HCT116 (cell line): ENCODE data around the gene RPRD1B.

Source experiments
- POLR2A ChIP-seq: IDR thresholded peaks from 2 replicates; pipeline ENCODE4 v1.7.0; 2011; ENCODE audit warnings: borderline replicate concordance; ENCODE audit not compliant: insufficient read depth, insufficient read length; ENCODE audit errors: extremely low read depth
- POLR2AphosphoS5 ChIP-seq: IDR thresholded peaks from 2 replicates; pipeline ENCODE4 v1.6.1; 2011; ENCODE audit warnings: mild to moderate bottlenecking, low read depth, low read length, moderate library complexity
- TF ChIP-seq, protein P1 (sequence below): IDR thresholded peaks from 2 replicates; pipeline ENCODE4 v1.6.1; 2012
- TF ChIP-seq, protein P2 (sequence below), 3 experiments: fragments of 200-600 bp in 1 of 3; sonication (generic) in 1 of 3; IDR thresholded peaks in 2 of 3; conservative IDR thresholded peaks in 1 of 3; 2 replicates each; pipeline ENCODE4 v1.5.1; 2012 to 2017; ENCODE audit warnings: low read depth in 2 of 3, low read length in 2 of 3, antibody characterized with exemption in 1 of 3, borderline replicate concordance in 1 of 3, control low read depth in 1 of 3, mild to moderate bottlenecking in 1 of 3, mixed read lengths in 1 of 3, mixed run types in 1 of 3, moderate library complexity in 1 of 3; ENCODE audit not compliant: insufficient read depth in 1 of 3
- TF ChIP-seq, protein P3 (sequence below): IDR thresholded peaks from 2 replicates; pipeline ENCODE4 v1.6.1; 2012

DNA sequence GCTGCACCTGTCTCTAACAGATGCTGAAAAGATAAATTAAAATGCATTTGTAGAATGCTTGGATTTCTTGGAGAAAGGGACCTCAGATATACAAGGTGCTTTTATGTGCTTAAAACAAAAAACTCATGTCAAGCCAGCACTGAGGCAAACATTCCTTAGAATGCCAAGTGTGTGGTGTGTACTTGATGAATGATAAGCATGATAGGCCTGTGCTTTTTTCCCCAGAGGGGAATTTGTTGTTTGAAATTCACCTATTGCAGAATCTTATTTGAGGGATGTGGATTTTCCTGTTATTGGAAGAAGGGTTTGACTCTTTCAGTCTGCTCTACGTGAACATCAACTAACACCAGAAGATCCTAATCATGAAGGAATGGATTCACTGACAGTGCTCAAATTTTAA lies 29.1 kb upstream of the RPRD1B start:
- TF ChIP-seq, protein P1, sequence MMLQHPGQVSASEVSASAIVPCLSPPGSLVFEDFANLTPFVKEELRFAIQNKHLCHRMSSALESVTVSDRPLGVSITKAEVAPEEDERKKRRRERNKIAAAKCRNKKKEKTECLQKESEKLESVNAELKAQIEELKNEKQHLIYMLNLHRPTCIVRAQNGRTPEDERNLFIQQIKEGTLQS = no peak
- TF ChIP-seq, protein P2, sequence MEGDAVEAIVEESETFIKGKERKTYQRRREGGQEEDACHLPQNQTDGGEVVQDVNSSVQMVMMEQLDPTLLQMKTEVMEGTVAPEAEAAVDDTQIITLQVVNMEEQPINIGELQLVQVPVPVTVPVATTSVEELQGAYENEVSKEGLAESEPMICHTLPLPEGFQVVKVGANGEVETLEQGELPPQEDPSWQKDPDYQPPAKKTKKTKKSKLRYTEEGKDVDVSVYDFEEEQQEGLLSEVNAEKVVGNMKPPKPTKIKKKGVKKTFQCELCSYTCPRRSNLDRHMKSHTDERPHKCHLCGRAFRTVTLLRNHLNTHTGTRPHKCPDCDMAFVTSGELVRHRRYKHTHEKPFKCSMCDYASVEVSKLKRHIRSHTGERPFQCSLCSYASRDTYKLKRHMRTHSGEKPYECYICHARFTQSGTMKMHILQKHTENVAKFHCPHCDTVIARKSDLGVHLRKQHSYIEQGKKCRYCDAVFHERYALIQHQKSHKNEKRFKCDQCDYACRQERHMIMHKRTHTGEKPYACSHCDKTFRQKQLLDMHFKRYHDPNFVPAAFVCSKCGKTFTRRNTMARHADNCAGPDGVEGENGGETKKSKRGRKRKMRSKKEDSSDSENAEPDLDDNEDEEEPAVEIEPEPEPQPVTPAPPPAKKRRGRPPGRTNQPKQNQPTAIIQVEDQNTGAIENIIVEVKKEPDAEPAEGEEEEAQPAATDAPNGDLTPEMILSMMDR (IDR thresholded peaks at IDR 0.05 in 2 of 3, conservative IDR thresholded peaks at IDR 0.05 in 1 of 3; ENCODE audit: borderline replicate concordance in 1 of 3, insufficient read depth in 1 of 3, low read depth in 2 of 3, low read length in 2 of 3) = no peak
- TF ChIP-seq, protein P3, sequence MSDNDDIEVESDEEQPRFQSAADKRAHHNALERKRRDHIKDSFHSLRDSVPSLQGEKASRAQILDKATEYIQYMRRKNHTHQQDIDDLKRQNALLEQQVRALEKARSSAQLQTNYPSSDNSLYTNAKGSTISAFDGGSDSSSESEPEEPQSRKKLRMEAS = no peak
- TF ChIP-seq POLR2A (no peak), POLR2AphosphoS5 (no peak)
